HepG2 (cell line): ENCODE measurements around the gene MVP. TPM values are rescaled to one million over a fixed set of nuclear protein-coding genes. Genes with fewer than 3 reads are reported as not detected.

Experiments used
- ATF7-NPFF ChIP-seq: sonication (generic); formaldehyde crosslinking; IDR thresholded peaks from 2 replicates; pipeline ENCODE4 v1.8.1; 2023; ENCODE audit warnings: mild to moderate bottlenecking, low read depth, missing genetic modification reagents, moderate library complexity
- GMEB1 ChIP-seq: sonication (generic); formaldehyde crosslinking; IDR thresholded peaks from 2 replicates; pipeline ENCODE4 v1.5.1; 2020; ENCODE audit warnings: missing genetic modification reagents, mild to moderate bottlenecking, borderline replicate concordance
- HNF4G ChIP-seq, 2 experiments: sonication (generic) in 1 of 2; formaldehyde crosslinking in 1 of 2; IDR thresholded peaks; 2 replicates each; pipeline versions ENCODE4 v1.4.0 to v1.6.1; 2011 to 2020; ENCODE audit warnings: borderline replicate concordance in 2 of 2, low read depth in 2 of 2, mild to moderate bottlenecking in 2 of 2, low read length in 1 of 2, missing genetic modification reagents in 1 of 2, moderate library complexity in 1 of 2
- POGK ChIP-seq: sonication (generic); formaldehyde crosslinking; conservative IDR thresholded peaks from 2 replicates; pipeline ENCODE4 v1.8.0; 2022; ENCODE audit warnings: mild to moderate bottlenecking, moderate library complexity, missing genetic modification reagents
- PRDM10 ChIP-seq: sonication (generic); formaldehyde crosslinking; IDR thresholded peaks from 2 replicates; pipeline ENCODE4 v1.4.0; 2020; ENCODE audit warnings: low read depth, missing genetic modification reagents
- SIX4 ChIP-seq: sonication (generic); formaldehyde crosslinking; IDR thresholded peaks from 2 replicates; pipeline ENCODE4 v1.4.0; 2020; ENCODE audit warnings: missing genetic modification reagents
- SP2 ChIP-seq: sonication (generic); formaldehyde crosslinking; IDR thresholded peaks from 2 replicates; pipeline ENCODE4 v1.5.1; 2020; ENCODE audit warnings: mild to moderate bottlenecking, missing genetic modification reagents
- TBX3 ChIP-seq: fragments of 450-650 bp; IDR thresholded peaks from 2 replicates; pipeline ENCODE4 v1.6.1; 2017; ENCODE audit warnings: antibody characterized with exemption, mild to moderate bottlenecking, inconsistent platforms, borderline replicate concordance
- TCF12 ChIP-seq, 2 experiments: fragments of 450-650 bp in 1 of 2; sonication (generic) in 1 of 2; formaldehyde crosslinking in 1 of 2; IDR thresholded peaks; 2 replicates each; pipeline versions ENCODE4 v1.6.1 to v1.8.0; 2017 to 2022; ENCODE audit warnings: antibody characterized with exemption in 1 of 2, mild to moderate bottlenecking in 1 of 2, missing genetic modification reagents in 1 of 2, moderate library complexity in 1 of 2
- THAP7 ChIP-seq: sonication (generic); formaldehyde crosslinking; IDR thresholded peaks from 2 replicates; pipeline ENCODE4 v1.8.1; 2023; ENCODE audit warnings: mild to moderate bottlenecking, missing genetic modification reagents
- ZBTB37 ChIP-seq: sonication (generic); formaldehyde crosslinking; IDR thresholded peaks from 2 replicates; pipeline ENCODE4 v1.4.0; 2020; ENCODE audit warnings: mild to moderate bottlenecking, missing genetic modification reagents
- ZBTB7A ChIP-seq: sonication (generic); formaldehyde crosslinking; IDR thresholded peaks from 2 replicates; pipeline ENCODE4 v1.8.0; 2022; ENCODE audit warnings: mild to moderate bottlenecking, missing genetic modification reagents
- ZNF644 ChIP-seq: IDR thresholded peaks from 2 replicates; pipeline ENCODE4 v1.6.1; 2016; ENCODE audit warnings: low read depth
- ZNF737 ChIP-seq: sonication (generic); formaldehyde crosslinking; IDR thresholded peaks from 2 replicates; pipeline ENCODE4 v1.5.0; 2020; ENCODE audit warnings: missing genetic modification reagents, mild to moderate bottlenecking, borderline replicate concordance
- polyA plus RNA-seq, 8 experiments: library from polyadenylated mRNA; depleted of rRNA in 3 of 8; stranded (reverse) in 7 of 8; unstranded in 1 of 8; fragments of >200 nt; fragmentation: Illumina TruSeq in 4 of 8; extraction: Trizol in 4 of 8; gene quantifications; 2 replicates each; pipeline versions ENCODE4 v1.2.1 to v1.2.3, GENCODE V29; 2011 to 2016; ENCODE audit warnings: low read depth in 4 of 8, missing spikeins in 1 of 8, mixed read lengths in 1 of 8; ENCODE audit not compliant: insufficient read depth in 1 of 8
- total RNA-seq, 5 experiments: library from RNA; depleted of rRNA; stranded (reverse); fragments of >200 nt; fragmentation: Illumina TruSeq; extraction: Trizol; gene quantifications; 2 replicates each; pipeline ENCODE4 v1.2.3, GENCODE V29; 2016; ENCODE audit warnings: low read depth in 1 of 5

The MVP gene
- total and polyA plus RNA-seq, 2 of the 13 experiments (the other 11 are each of a cell fraction or from before 2014, with no cell fraction given) = 22.9 to 43.5 TPM

- TF ChIP-seq PRDM10 (CRISPR knock-in tag) (peak; percentile 94), HNF4G (IDR thresholded peaks at IDR 0.05; ENCODE audit: borderline replicate concordance, low read depth, low read length) (no peak; the same call in 1 of the 2 replicates), HNF4G (CRISPR knock-in tag; IDR thresholded peaks at IDR 0.05; ENCODE audit: borderline replicate concordance, low read depth) (no peak; the same call in 1 of the 2 replicates), THAP7 (CRISPR knock-in tag) (peak; percentile 86), SP2 (CRISPR knock-in tag) (peak; percentile 62), TBX3 (0 out of 2 replicates have a peak, but pooled peaks have one; percentile 27), ZBTB7A (0 out of 2 replicates have a peak, but pooled peaks have one; percentile 51), ZNF737 (CRISPR knock-in tag) (no peak), GMEB1 (CRISPR knock-in tag) (peak; percentile 91), ZNF644 (CRISPR knock-in tag) (no peak), TCF12 (IDR thresholded peaks at IDR 0.05) (no peak), TCF12 (CRISPR knock-in tag; IDR thresholded peaks at IDR 0.05) (peak; percentile 72; the same call in 1 of the 2 replicates), SIX4 (CRISPR knock-in tag) (peak; percentile 86), ATF7-NPFF (peak; percentile 96), ZBTB37 (no peak), POGK (peak; percentile 99)
Measured at GRCh38 chr16:29805232-29806098, 14.8 kb upstream of the MVP start (continued).
